ENCODE results near the gene APOH.

Gene APOH

DNA sequence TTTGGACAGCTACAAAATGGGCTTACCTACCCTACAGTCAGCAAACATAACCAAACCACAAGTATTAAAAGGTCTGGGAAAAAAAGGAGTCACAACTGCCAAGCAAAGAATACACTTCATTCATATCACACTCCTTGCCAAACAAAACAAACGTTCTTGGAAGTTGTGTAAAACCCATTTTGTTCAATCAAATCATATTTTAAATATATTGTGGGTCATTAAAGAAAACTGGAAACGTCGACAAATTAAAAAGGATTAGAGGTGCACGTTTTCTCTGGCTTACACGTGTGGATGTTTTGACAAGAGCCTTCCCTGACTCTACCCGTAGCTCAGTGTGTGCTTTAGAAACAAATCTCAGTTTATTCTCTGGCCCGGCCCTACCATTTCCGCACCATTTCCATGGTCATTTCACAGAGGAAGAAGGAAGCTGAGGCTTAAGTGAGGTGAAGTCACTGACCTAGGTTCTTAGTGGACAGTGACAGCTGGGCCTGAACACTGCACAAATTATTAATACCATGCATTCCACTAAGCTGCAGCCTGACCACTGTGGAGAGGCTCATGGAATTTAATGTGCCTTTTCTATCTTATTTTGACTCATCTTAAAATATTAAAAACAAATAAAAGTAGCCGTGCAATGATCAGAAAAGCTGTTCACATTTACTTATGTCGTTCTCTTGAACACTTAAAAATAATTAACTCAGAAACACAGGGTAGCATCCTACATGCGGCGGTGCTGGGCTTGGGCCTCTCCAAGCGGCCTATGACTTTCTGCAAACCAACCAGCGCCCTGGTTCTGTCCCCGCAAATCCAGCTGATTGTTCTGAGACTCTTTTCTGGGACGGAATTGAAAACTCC is 38.2 kb downstream of the APOH start:
- no peak for DNase-seq

DNA sequence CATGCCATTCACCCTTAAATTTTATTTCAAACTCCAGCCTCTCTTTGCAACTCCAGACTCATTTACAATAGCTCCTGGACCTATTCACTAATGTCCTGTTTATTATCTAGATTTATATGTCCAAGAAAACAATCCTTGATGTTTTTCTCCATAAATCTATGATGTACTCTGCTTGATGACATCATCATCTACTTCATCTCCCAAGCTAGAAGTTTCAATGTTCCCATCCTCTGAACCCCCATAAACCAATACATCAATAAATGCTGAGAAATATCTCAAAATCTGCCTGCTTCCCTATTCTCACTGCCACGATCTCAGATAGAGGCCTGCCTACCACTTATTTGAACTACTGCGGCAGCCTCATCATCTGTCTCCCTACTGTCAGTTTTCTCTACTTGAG is 41.5 kb downstream of the APOH start:
- no peak for DNase-seq

DNA sequence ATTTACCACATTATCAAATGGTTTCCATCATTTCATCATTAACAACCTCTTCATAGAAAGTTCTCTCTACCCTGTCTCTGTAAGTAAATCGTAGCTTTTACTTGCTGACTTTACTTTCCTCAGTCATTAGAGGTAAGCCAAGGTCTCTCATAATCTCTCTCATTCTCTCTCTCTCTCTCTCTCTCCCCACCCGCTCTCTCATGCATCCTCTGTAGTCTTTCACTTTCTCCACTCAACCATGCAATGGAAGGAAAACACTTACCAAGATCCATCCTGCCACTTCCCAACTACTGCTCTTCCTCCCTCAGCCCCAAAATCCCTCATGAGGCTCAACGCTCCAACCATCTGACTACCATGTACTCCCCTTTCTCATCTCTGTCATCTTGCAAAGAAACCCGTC is 43.4 kb downstream of the APOH start:
- no peak for DNase-seq

DNA sequence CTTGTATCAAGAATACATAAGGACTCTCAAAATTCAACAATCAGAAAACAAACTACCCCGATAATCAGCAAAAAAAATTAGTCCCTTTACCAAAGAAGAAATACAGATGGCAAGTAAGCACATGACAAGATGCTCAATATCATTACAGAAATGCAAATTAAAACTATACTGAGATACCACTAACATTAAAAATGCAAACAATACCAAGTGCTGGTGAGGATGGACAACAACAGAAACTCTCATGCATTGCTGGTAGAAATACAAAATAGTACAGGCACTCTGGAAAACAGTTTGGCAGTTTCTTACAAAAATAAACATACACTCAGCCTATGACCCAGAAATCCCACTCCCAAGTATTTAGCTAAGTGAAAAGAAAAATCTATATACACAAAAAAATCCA is 44.8 kb downstream of the APOH start:
- DNase-seq: no peak

DNA sequence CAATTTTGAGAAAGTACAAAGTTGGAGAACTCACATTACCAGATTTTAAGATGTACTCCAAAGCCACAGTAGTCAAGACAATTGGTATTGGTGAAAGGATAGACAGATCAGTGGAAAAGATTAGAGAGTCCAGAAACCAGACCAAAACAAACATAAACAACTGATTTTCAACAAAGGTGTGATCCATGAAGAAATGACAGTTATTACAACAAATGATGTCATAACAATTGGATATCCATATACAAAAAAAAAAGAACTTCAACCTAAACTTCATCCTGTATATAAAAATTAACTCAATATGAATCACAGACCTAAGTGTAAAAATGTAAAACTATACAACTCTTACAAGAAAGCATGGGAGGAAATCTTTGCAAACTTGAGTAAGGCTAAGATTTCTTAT is 45.7 kb downstream of the APOH start:
- DNase-seq: no peak

DNA sequence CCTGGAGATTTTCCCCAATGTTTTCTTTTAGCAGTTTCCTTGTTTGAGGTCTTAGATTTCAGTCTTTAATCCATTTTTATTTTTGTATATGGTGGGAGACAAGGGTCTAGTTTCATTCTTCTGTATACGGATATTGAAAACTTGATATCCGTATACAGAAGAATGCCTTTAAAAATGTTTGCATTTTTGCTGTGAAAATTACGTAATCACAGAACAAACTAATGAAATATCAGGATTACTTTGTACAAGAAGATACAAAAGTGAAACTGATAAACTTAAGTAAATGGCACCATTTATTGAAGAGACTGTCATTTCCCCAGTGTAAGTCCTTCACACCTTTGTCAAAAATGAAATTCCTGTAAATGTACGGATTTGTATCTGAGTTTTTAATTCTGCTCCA is 50.6 kb downstream of the APOH start:
- no peak for DNase-seq

DNA sequence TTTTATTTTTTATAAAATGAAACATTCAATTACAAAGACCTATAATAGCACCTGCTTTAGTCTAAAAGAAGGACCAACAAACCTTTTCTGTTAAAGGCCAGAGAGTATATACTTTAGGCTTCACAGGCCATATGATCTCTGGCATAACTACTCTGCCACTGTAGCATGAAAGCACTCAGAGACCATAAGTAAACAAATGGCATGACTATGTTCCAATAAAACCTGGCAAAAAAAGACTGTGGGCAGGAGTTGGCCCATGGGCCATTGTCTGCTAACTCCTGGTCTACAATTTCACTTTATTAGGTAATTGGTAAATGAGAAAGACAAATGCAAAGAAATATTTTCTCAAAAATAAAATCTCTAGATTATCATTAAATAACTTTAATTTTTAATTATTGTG is 52.2 kb downstream of the APOH start:
- DNase-seq: peak; percentile 88

DNA sequence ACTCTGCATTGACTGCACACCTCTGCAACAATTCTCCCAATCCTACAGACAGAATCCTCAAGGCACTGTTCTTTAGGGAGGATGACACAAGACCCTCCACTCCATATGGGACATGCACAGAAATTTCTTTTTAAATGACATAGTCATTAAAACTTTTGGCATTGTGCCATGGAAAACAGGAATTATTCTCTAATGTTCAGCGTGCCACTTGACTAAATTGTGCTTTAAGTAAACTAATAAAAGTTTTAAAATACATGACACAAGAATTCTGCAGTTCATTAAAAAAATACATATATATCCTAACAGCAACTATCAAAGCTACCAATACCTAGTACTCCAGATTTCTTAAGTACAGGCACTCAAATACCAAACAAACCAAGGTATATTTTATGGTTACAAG is 53.3 kb downstream of the APOH start:
- peak; percentile 32 for DNase-seq

DNA sequence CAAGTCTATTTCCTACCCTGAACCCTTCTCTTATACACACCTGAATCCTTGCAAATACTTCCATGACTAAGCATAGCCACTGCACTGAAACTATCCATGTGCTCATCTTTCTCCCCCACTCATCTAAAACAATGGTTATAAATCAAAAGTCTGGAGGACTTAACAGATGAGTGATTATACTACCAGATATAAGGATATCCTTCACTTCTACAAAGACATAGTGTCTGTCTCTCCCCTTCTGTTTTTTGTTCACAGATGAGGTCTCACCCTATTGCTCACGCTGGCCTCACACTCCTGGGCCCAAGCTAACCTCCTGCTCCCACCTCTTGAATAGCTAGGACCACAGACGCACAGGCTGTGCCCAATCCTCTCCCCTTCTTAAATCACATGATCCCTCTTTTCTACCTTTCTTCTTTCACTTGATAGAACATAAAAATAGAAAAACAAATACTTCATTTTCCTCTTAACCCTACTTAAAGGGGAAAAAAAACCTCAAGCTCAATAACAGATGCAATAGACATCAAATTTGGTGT is 56.5 kb downstream of the APOH start:
- DNase-seq: no peak

DNA sequence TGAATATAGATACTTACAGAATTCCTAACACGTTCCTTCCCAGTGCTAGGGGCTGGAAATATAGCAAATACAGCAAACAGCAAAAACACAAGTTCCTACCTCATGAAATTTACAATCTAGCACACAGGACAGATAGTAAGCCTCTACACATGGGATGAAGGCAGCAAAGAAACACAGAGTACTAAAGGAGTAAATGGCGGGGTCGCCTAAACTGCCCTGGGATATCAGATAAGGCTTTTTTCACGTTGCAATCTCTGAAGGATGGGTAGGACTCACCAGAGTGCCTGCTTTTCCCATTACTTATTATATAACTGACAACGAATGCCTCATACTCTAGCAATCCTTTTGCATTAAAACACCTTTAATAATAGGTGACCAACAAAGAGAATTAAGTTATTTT is 57.1 kb downstream of the APOH start:
- no peak for DNase-seq

DNA sequence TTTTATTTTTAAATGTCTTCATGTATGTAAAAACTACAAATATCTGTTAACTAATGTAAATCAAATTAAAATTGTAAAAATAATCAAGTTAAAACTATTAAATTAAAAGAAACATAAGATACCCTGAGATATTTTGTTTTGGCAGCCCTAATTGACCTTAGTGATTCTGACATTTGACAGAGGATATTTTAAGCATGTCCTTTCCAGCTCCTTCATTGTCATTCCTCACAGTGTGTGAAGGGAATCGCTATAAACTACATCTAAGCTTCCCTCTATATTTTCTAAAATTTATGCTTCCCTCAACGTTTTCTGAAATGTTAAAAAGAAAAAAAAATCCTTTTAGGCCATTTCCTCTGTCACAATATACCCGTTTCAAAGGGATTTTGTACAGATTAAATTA is 57.5 kb downstream of the APOH start:
- DNase-seq: no peak

DNA sequence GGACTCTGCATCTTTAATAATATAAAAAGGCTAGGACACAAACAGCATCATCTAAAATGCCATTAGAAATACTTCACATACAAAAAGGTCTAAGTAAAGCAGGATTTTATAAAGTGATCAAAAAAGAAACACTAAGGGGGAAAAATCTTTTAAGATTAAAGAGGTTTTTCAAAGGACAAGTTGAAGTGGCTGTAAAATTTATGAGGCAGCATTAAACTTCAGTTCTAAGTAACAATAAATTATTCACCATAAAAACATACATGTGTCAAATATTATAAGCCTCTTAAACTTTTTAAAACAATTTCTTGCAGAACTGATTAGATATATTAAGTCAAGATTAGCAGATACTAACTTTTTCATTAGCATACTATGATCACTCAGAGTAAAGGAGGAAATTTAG is 58.0 kb downstream of the APOH start:
- no peak for DNase-seq

DNA sequence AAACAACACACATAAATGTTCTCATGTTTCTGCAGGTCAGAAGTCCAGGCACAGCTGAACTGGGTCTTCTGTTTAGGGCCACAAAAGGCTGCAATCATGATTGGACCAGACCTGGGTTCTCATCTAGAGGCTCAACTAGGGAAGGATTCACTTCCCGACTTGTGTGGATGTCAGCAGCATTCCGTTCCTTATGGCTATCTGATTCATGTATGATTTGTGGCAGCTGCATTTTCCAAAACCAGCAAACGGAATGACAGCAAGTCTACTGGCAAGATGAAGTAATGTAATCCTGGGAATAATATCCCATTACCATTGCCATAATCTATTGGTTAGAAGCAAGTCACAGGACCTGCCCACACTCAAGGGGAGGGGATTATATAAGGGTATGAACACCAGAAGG is 59.4 kb downstream of the APOH start:
- DNase-seq: no peak

DNA sequence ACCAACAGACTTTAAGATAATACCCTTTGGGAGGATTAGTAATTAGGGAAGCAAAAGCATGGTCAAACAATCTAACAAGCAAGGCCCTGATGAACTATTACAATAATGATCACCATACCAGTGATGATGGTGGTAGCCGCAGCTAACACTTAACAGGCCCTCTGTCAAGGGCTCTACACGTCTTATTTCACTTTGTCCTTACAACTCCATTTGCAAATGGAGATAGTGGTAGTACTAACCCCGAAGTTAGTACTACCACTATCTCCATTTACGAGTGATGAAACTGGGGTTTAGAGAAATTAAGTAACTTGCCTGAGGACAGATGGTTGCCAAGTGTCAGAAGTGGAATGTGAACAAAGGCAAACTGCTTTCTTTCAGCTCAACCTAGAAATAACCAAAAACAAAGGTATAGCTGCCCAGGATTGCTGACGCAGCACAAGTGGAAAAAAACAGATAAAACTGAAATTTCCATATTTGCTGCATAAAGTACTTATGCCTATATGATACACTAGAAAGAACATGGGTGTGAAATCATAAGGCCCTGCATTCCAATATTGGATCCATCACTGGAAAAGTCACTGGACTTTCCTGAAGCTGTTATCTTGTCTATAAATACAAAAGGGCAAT is 61.9 kb downstream of the APOH start:
- DNase-seq: no peak

DNA sequence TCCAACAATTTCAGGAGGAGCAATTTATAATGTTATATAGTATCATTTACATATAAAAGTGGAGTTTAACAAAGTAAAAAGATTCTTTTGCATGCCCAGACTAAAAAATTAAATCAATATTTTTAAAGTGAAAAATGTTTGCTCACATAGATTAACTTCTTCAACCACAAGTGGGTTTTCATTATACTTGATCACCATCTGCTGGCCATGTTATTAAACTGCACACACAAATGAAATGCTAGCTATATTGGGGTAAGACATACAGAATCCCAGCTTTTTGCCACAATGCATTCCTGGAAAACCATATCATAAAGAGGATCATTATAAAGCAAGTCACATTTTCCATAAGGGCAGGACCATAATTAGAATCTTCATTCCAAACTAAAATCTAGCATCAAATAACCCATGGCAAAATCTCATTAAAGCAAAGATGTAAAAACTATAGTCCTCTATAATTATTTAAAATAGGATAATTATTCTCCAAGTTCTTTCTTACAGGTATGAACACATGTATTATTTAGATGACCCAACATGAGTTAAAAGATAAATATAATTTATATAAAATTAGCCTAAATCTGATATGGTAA is 63.6 kb downstream of the APOH start:
- peak; percentile 55 for DNase-seq
